Measurements from ENCODE around the gene ASB6. TPM values are rescaled to one million over a fixed set of nuclear protein-coding genes. Genes with fewer than 3 reads are reported as not detected.

The ASB6 gene
- total and polyA plus RNA-seq, 2 of the 13 experiments (the other 11 are each of a cell fraction or from before 2014, with no cell fraction given): 8.2 to 8.4 TPM

DNA sequence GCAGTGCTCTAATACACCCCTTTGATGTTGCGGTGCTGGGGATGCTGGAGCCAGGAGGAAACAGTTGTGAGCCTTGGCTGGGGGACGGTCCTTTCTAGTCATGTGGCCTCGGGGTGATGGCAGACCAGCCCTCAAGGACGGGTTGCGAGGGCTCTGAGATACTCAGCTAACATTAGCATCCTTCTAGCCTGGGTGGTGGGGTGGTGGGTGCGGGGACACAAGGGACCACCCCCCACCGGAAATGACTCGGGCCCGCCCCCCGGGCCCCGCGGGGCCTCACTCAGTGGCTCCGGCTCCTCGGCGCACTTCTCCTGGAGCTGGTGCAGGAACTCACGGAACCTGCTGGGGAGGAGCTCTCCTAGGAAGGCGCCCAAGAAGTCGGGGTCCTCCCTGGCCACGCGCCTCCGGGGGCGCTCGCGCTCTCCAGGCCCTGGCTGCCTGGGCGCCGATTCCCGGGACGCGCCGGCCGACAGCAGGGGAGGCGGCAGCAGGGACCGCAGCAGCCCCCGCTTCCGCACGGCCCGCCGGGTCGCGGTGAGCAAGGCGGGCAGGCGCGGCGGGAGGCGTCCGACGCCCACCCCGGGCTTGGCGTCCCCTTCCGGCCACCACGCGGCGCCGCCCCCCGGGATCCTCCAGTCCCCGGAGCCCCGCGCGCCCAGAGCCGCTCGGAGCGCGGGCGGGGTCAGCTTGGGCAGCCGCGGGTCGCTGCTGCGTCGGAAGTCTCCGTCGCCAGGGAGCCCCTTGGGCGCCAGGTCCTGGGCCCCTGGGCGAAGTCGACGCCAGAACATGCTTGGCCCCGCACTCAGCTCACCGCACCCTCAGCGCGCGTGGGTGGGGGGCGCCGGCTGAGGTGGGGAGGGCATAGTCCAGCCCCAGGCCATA lies 21.9 kb downstream of the ASB6 start (continued):
- TF ChIP-seq, protein P1, sequence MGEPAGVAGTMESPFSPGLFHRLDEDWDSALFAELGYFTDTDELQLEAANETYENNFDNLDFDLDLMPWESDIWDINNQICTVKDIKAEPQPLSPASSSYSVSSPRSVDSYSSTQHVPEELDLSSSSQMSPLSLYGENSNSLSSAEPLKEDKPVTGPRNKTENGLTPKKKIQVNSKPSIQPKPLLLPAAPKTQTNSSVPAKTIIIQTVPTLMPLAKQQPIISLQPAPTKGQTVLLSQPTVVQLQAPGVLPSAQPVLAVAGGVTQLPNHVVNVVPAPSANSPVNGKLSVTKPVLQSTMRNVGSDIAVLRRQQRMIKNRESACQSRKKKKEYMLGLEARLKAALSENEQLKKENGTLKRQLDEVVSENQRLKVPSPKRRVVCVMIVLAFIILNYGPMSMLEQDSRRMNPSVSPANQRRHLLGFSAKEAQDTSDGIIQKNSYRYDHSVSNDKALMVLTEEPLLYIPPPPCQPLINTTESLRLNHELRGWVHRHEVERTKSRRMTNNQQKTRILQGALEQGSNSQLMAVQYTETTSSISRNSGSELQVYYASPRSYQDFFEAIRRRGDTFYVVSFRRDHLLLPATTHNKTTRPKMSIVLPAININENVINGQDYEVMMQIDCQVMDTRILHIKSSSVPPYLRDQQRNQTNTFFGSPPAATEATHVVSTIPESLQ (CRISPR knock-in tag; conservative IDR thresholded peaks at IDR 0.05): no peak
- peak; percentile 53; the same call in 1 of the 2 replicates for TF ChIP-seq ZFX (CRISPR knock-in tag; IDR thresholded peaks at IDR 0.05; ENCODE audit: low read depth)
- no peak for TF ChIP-seq MAFK (conservative IDR thresholded peaks at IDR 0.05 in 1 of 2, IDR thresholded peaks at IDR 0.05 in 1 of 2; ENCODE audit: low read length in 2 of 2)
- no peak for TF ChIP-seq ZNF264 (CRISPR knock-in tag; IDR thresholded peaks at IDR 0.05)
- no peak for TF ChIP-seq CBX1 (IDR thresholded peaks at IDR 0.05; ENCODE audit: low read depth)
- no peak for TF ChIP-seq JUNB (CRISPR knock-in tag; IDR thresholded peaks at IDR 0.05; ENCODE audit: borderline replicate concordance)
- no peak for TF ChIP-seq ASH2L (IDR thresholded peaks at IDR 0.05; ENCODE audit: insufficient read length, low read depth, low read length)
- peak; percentile 43 for TF ChIP-seq CTCF (CRISPR knock-in tag; IDR thresholded peaks at IDR 0.05)
- TF ChIP-seq RARA (CRISPR knock-in tag; IDR thresholded peaks at IDR 0.05): no peak
- TF ChIP-seq SIX4 (CRISPR knock-in tag; IDR thresholded peaks at IDR 0.05): no peak
- TF ChIP-seq NKX3-1 (CRISPR knock-in tag; IDR thresholded peaks at IDR 0.05): 0 out of 2 replicates have a peak, but pooled peaks have one; percentile 34
- TF ChIP-seq ZBTB49 (CRISPR knock-in tag; IDR thresholded peaks at IDR 0.05; ENCODE audit: borderline replicate concordance): no peak
- no peak for TF ChIP-seq HIC2 (CRISPR knock-in tag; IDR thresholded peaks at IDR 0.05; ENCODE audit: low read depth)
- TF ChIP-seq, protein P2, sequence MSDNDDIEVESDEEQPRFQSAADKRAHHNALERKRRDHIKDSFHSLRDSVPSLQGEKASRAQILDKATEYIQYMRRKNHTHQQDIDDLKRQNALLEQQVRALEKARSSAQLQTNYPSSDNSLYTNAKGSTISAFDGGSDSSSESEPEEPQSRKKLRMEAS (IDR thresholded peaks at IDR 0.05): peak; percentile 66
- no peak for TF ChIP-seq CEBPB (IDR thresholded peaks at IDR 0.05; ENCODE audit: borderline replicate concordance, low read depth, low read length)
- TF ChIP-seq HOXA7 (CRISPR knock-in tag; IDR thresholded peaks at IDR 0.05): no peak
- TF ChIP-seq HOXA5 (CRISPR knock-in tag; IDR thresholded peaks at IDR 0.05): 0 out of 2 replicates have a peak, but pooled peaks have one; percentile 2
- no peak for TF ChIP-seq RXRB (CRISPR knock-in tag; IDR thresholded peaks at IDR 0.05; ENCODE audit: borderline replicate concordance)
- TF ChIP-seq ZNF333 (CRISPR knock-in tag; IDR thresholded peaks at IDR 0.05; ENCODE audit: borderline replicate concordance): no peak
- TF ChIP-seq MIER3 (CRISPR knock-in tag; IDR thresholded peaks at IDR 0.05; ENCODE audit: borderline replicate concordance): no peak
- peak; percentile 46; the same call in 1 of the 2 replicates for TF ChIP-seq TBX2 (CRISPR knock-in tag; IDR thresholded peaks at IDR 0.05; ENCODE audit: borderline replicate concordance)
